ENCODE data around the gene TOGARAM2. TPM values are rescaled to one million over a fixed set of nuclear protein-coding genes. Genes with fewer than 3 reads are reported as not detected.

The TOGARAM2 gene
- total and polyA plus RNA-seq, 8 donors = 0.43 to 3.5 (median 0.89) TPM; not detected in 1

GRCh38 chr2:29065068-29065811 lies 84.1 kb downstream of the TOGARAM2 start:
- TF ChIP-seq POLR2AphosphoS5 (IDR thresholded peaks at IDR 0.05) = no peak
- no peak for TF ChIP-seq EP300 (IDR thresholded peaks at IDR 0.05)
- no peak for TF ChIP-seq CTCF (IDR thresholded peaks at IDR 0.05)
- no peak for TF ChIP-seq POLR2A (IDR thresholded peaks at IDR 0.05)
- Histone ChIP-seq H3K4me3 (no peak overlapping the region), H3K36me3 (no peaks in the 10 kb centered on the region), H3K27ac (peak overlapping the region; percentile 49 to 71 (median 57)), H3K4me1 (peaks cover 0 to 44% (median 29%) of the 10 kb centered on the region in 4 donors), H3K27me3 (no peaks in the 10 kb centered on the region), H3K9me3 (no peaks in the 10 kb centered on the region)
- intact Hi-C loops (cut with DNase I; ENCODE audit: low total_unique reads) = no loop called here
- DNase-seq = no peak
- 48 to 74% (median 58%) methylated on average over 9 to 10 of the region's 10 CpGs for whole genome bisulfite sequencing, 5 donors

GRCh38 chr2:29066271-29066860 lies 85.3 kb downstream of the TOGARAM2 start:
- H3K36me3 ChIP-seq = no peaks in the 10 kb centered on the region
- DNase-seq = no peak
- peaks cover 0 to 44% (median 29%) of the 10 kb centered on the region in 4 donors for H3K4me1 ChIP-seq
- TF ChIP-seq EP300 (IDR thresholded peaks at IDR 0.05) (no peak), POLR2A (IDR thresholded peaks at IDR 0.05) (no peak), POLR2AphosphoS5 (IDR thresholded peaks at IDR 0.05) (peak in 1 of 3 donors; percentile 50)
- peak overlapping the region in 3 of 5 donors; percentile 57 to 71 (median 71) for H3K27ac ChIP-seq
- 68 to 87% (median 78%) methylated on average over 4 to 8 of the region's 8 CpGs for WGBS, 5 donors
- H3K4me3 ChIP-seq = no peak overlapping the region
- H3K9me3 ChIP-seq = no peaks in the 10 kb centered on the region
- H3K27me3 ChIP-seq = no peaks in the 10 kb centered on the region
- intact Hi-C loops (cut with DNase I; ENCODE audit: low total_unique reads) = no loop called here

- intact Hi-C loops (cut with DNase I; ENCODE audit: low total_unique reads) = no loop called here
- Histone ChIP-seq H3K9me3 (no peaks in the 10 kb centered on the region), H3K4me1 (peaks cover 0 to 44% (median 29%) of the 10 kb centered on the region in 4 donors), H3K27me3 (no peaks in the 10 kb centered on the region), H3K4me3 (no peak overlapping the region), H3K27ac (peak overlapping the region in 3 of 5 donors; percentile 57 to 71 (median 71)), H3K36me3 (no peaks in the 10 kb centered on the region)
- TF ChIP-seq CTCF (IDR thresholded peaks at IDR 0.05) = no peak
- TF ChIP-seq POLR2AphosphoS5 (IDR thresholded peaks at IDR 0.05) = no peak
- no peak for TF ChIP-seq EP300 (IDR thresholded peaks at IDR 0.05)
- WGBS, 5 donors = 46 to 79% (median 64%) methylated on average over 6 to 7 of the region's 7 CpGs
- peak in 1 of 2 donors; percentile 42 for DNase-seq
Measured at GRCh38 chr2:29066997-29067605, 86.0 kb downstream of the TOGARAM2 start.

- no peaks in the 10 kb centered on the region for H3K9me3 ChIP-seq
- intact Hi-C loops (cut with DNase I; ENCODE audit: low total_unique reads) = no loop called here
- no peaks in the 10 kb centered on the region for H3K36me3 ChIP-seq
- no peaks in the 10 kb centered on the region for H3K27me3 ChIP-seq
- DNase-seq = no peak
- H3K4me3 ChIP-seq = no peak overlapping the region
- no peak overlapping the region for H3K27ac ChIP-seq
- TF ChIP-seq POLR2AphosphoS5 (IDR thresholded peaks at IDR 0.05) = no peak
- no peak for TF ChIP-seq POLR2A (IDR thresholded peaks at IDR 0.05)
- no peak for TF ChIP-seq CTCF (IDR thresholded peaks at IDR 0.05)
- no peak for TF ChIP-seq EP300 (IDR thresholded peaks at IDR 0.05)
- WGBS, 5 donors = 85 to 88% (median 86%) methylated on average over 7 of the region's 7 CpGs
- H3K4me1 ChIP-seq = peaks cover 0 to 34% (median 20%) of the 10 kb centered on the region in 4 donors
Measured at GRCh38 chr2:29068513-29068912, 87.4 kb downstream of the TOGARAM2 start.
